LNCAP (cell line): Measurements from ENCODE around the gene WNT1.

Experiments
- CTCF ChIP-seq: fragments of 450-650 bp; IDR thresholded peaks from 2 replicates; pipeline ENCODE4 v1.5.1; 2017; ENCODE audit warnings: mild to moderate bottlenecking

WNT1 gene

GRCh38 chr12:48961801-48962200, 16.3 kb upstream of the WNT1 start:
- TF ChIP-seq CTCF, result no peak

DNA sequence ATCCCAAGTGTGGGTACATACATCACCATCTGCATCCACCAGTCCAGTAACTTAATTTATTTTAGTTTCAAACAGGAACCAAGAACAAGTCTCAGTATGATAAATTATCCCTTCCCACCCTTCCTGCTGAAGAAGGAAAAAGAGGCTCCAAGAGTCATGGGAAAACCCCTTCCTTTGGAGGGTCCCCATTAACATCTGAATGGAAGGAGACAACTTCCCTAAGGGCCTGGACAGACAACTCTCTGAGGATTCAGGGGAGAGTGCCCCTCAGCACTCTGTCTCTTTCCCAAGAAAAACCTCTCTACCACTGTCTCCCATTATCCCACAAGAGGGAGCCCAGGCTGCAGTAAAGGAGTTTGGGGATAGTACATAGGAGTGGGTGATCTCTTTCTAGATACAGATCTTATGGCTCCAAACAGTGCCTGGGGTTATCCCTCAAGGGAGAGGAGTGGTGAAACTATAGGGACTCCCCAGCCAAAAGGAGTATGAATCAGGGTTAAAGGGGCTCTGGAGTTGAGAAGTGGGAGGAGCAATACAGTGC, 12.8 kb upstream of the WNT1 start:
- TF ChIP-seq CTCF, result no peak

- TF ChIP-seq CTCF, result no peak
Measured at GRCh38 chr12:48966177-48966895, 11.8 kb upstream of the WNT1 start.

GRCh38 chr12:48967991-48968390, 10.1 kb upstream of the WNT1 start:
- no peak for TF ChIP-seq CTCF

- no peak for TF ChIP-seq CTCF
Measured at GRCh38 chr12:48968467-48968866, 9.7 kb upstream of the WNT1 start.

GRCh38 chr12:48969160-48969771, 8.9 kb upstream of the WNT1 start:
- no peak for TF ChIP-seq CTCF

DNA sequence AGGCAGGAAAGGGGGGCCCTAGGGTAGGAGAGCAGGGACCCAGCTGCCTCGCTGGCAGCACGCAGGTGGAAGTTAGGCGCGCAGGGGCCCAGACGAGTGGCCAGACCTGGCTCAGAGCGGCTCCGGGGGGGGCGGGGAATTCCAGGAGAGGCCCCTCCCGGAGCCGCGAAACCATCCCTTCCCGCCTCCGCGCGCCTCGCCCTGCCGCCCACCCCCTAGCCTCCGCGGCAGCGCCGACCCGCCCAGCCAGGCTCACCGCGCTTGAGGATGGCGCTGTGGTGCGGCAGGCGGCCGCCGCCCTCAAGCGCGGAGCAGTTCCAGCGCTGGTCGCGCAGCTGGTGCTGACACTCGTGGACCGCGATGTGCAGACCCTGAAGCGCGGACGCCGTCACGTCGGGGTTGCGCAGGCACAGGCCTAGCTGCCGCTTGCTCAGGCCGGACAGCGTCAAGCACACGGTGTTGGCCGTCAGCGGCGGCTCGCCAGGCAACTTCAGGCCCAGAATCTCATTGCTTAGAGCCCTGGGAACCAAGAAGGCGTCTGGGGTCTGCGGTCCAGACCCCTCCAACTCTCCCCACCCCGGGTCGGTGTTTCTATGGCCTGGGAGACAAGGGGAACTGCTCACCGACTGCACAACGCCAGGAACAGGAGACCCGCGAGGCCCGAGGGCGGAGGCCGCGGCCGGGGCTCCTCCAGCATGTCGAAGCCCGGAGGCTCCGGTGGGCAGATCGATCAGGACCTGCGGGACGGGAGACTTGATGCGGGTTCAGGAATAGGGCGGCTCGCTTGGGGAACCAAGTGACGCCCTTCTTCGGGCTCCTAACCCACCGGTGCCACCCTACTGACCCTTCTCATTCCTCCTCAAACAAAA, 8.1 kb upstream of the WNT1 start:
- TF ChIP-seq CTCF, result no peak
